Nephron (organoid): ENCODE measurements around the gene ARL8A.

Source experiments
- H3K27ac Mint-ChIP-seq, 3 experiments: 2 replicates each; pipeline ENCODE4 v1.8.0; 2020; ENCODE audit warnings: mixed read lengths in 3 of 3, mild to moderate bottlenecking in 2 of 3, moderate library complexity in 1 of 3
- H3K27me3 Mint-ChIP-seq: 2 replicates; pipeline ENCODE4 v1.8.0; 2021; ENCODE audit warnings: low read depth, mild to moderate bottlenecking, moderate library complexity, mixed read lengths
- H3K36me3 Mint-ChIP-seq: 2 replicates; pipeline ENCODE4 v1.8.0; 2020; ENCODE audit warnings: low read depth, mixed read lengths
- H3K4me1 Mint-ChIP-seq: 2 replicates; pipeline ENCODE4 v1.8.0; 2020; ENCODE audit warnings: mixed read lengths
- H3K4me3 Mint-ChIP-seq, 3 experiments: 2 replicates each; pipeline ENCODE4 v1.8.0; 2020; ENCODE audit warnings: mild to moderate bottlenecking in 3 of 3, mixed read lengths in 3 of 3, moderate library complexity in 2 of 3
- H3K9me3 Mint-ChIP-seq: 2 replicates; pipeline ENCODE4 v1.8.0; 2020; ENCODE audit warnings: mixed read lengths
- CTCF ChIP-seq, 3 experiments: fragments of 200-600 bp; sonication (generic); IDR thresholded peaks; one replicate each; pipeline ENCODE4 v1.5.0; 2021; ENCODE audit warnings: antibody characterized with exemption in 3 of 3; ENCODE audit not compliant: unreplicated experiment in 3 of 3

The ARL8A gene

DNA sequence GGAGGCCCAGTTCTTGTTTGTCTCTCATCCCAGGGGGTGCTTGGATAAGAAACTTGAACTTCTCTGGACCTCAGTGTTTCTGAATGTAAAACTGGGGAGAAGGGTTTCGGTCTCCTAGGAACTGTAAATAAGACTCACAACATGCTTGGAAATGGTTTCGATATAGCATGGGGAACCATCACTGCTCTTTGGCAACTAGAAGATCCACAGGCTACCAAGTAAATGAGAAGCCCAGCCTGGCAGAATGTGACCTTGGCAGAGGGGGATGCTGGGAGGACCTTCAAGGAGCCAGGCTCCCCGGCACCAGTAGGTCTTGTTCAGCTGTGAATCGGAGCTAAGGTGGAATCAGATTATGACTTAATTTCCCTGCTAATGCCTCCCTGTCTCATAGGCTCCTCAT, 3.7 kb downstream of the ARL8A start:
- no peak overlapping the region for H3K4me3 Mint-ChIP-seq
- H3K36me3 Mint-ChIP-seq: peaks cover 6% of the 10 kb centered on the region
- no peak for TF ChIP-seq CTCF (IDR thresholded peaks at IDR 0.05; ENCODE audit: unreplicated experiment in 3 of 3)
- H3K9me3 Mint-ChIP-seq: no peaks in the 10 kb centered on the region
- H3K27ac Mint-ChIP-seq: no peak overlapping the region
- peaks cover 3% of the 10 kb centered on the region for H3K27me3 Mint-ChIP-seq
- H3K4me1 Mint-ChIP-seq: peaks cover 12% of the 10 kb centered on the region

GRCh38 chr1:202135221-202135721, 9.3 kb downstream of the ARL8A start:
- TF ChIP-seq CTCF (IDR thresholded peaks at IDR 0.05; ENCODE audit: unreplicated experiment in 3 of 3): peak; percentile 82 to 90 (median 89)
- Mint-ChIP-seq H3K4me1 (no peaks in the 10 kb centered on the region), H3K36me3 (peaks cover 24% of the 10 kb centered on the region), H3K4me3 (no peak overlapping the region), H3K27me3 (no peaks in the 10 kb centered on the region), H3K27ac (peak overlapping the region in 1 of 3 experiments; percentile 14), H3K9me3 (no peaks in the 10 kb centered on the region)

GRCh38 chr1:202134645-202135172, 9.8 kb downstream of the ARL8A start:
- no peak for TF ChIP-seq CTCF (IDR thresholded peaks at IDR 0.05; ENCODE audit: unreplicated experiment in 3 of 3)
- H3K27ac Mint-ChIP-seq: no peak overlapping the region
- H3K4me1 Mint-ChIP-seq: no peaks in the 10 kb centered on the region
- H3K36me3 Mint-ChIP-seq: peaks cover 24% of the 10 kb centered on the region
- no peaks in the 10 kb centered on the region for H3K9me3 Mint-ChIP-seq
- H3K4me3 Mint-ChIP-seq: no peak overlapping the region
- no peaks in the 10 kb centered on the region for H3K27me3 Mint-ChIP-seq

DNA sequence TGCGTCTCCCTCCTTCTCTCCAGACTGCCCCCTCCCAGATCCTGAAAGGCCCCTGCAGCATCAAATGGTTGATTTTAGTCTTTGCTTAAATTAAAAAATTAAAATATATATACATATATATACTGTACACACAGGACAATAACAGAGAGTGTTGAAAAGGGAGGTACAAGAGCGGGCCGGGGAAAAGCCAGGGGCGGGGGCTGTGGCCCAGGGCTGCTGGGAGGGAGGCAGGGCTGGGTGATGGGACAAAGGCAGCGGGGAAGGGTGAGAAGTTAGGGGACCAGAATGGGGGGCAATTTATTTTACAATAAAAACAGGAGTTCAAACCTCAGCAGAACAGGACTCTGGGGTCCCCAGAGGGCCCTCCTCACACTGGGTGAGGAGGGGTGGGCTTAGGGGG, 10.5 kb downstream of the ARL8A start:
- Mint-ChIP-seq H3K27ac (no peak overlapping the region), H3K36me3 (peaks cover 24% of the 10 kb centered on the region), H3K9me3 (no peaks in the 10 kb centered on the region), H3K4me3 (no peak overlapping the region), H3K27me3 (no peaks in the 10 kb centered on the region), H3K4me1 (no peaks in the 10 kb centered on the region)
- no peak for TF ChIP-seq CTCF (IDR thresholded peaks at IDR 0.05; ENCODE audit: unreplicated experiment in 3 of 3)

GRCh38 chr1:202133496-202133895, 11.0 kb downstream of the ARL8A start:
- no peak for TF ChIP-seq CTCF (IDR thresholded peaks at IDR 0.05; ENCODE audit: unreplicated experiment in 3 of 3)
- peaks cover 22% of the 10 kb centered on the region for H3K36me3 Mint-ChIP-seq
- no peak overlapping the region for H3K4me3 Mint-ChIP-seq
- H3K27me3 Mint-ChIP-seq: no peaks in the 10 kb centered on the region
- H3K4me1 Mint-ChIP-seq: no peaks in the 10 kb centered on the region
- no peak overlapping the region for H3K27ac Mint-ChIP-seq
- H3K9me3 Mint-ChIP-seq: no peaks in the 10 kb centered on the region

GRCh38 chr1:202133001-202133400, 11.5 kb downstream of the ARL8A start:
- no peak overlapping the region for H3K27ac Mint-ChIP-seq
- TF ChIP-seq CTCF (IDR thresholded peaks at IDR 0.05; ENCODE audit: unreplicated experiment in 3 of 3): no peak
- H3K4me1 Mint-ChIP-seq: no peaks in the 10 kb centered on the region
- no peak overlapping the region for H3K4me3 Mint-ChIP-seq
- H3K27me3 Mint-ChIP-seq: no peaks in the 10 kb centered on the region
- no peaks in the 10 kb centered on the region for H3K9me3 Mint-ChIP-seq
- H3K36me3 Mint-ChIP-seq: peaks cover 18% of the 10 kb centered on the region
